Activated T-helper 1 cell treated with anti-CD3 and anti-CD28 coated beads, Interleukin-12 subunit alpha, Interleukin-12 subunit beta, Interleukin-2, Interleukin-4 antibody, amounts not matched to agents 30 ng/mL and 10 ng/mL and 1 ng/mL, durations not matched to agents 14 hours and 24 hours and 36 hours (primary cell): ENCODE data around the gene CCNE1. TPM values are rescaled to one million over a fixed set of nuclear protein-coding genes. Genes with fewer than 3 reads are reported as not detected.

Experiments used
- DNase-seq: peaks from one replicate; pipeline ENCODE4 v3.0.0; 2021; ENCODE audit warnings: low spot score
- H3K27ac Mint-ChIP-seq: one replicate; pipeline ENCODE4 v1.8.0; 2021; ENCODE audit warnings: mild to moderate bottlenecking, mixed read lengths
- H3K27me3 Mint-ChIP-seq: one replicate; pipeline ENCODE4 v1.8.0; 2022; ENCODE audit warnings: mild to moderate bottlenecking, moderate library complexity, mixed read lengths; ENCODE audit not compliant: insufficient read depth
- H3K36me3 Mint-ChIP-seq: one replicate; pipeline ENCODE4 v1.8.0; 2021; ENCODE audit warnings: low read depth, mixed read lengths
- H3K4me1 Mint-ChIP-seq: one replicate; pipeline ENCODE4 v1.8.0; 2021; ENCODE audit warnings: low read depth, mixed read lengths
- H3K4me3 Mint-ChIP-seq: one replicate; pipeline ENCODE4 v1.8.0; 2021; ENCODE audit warnings: mild to moderate bottlenecking, moderate library complexity, mixed read lengths
- H3K9me3 Mint-ChIP-seq: one replicate; pipeline ENCODE4 v1.8.0; 2021; ENCODE audit warnings: mixed read lengths
- intact Hi-C: fragments of 100-400 bp; cut with micrococcal nuclease; formaldehyde crosslinking; loops from one replicate; pipeline ENCODE4 v1.15.1; 2024
- total RNA-seq: library from RNA; stranded (reverse); gene quantifications from 2 replicates; pipeline ENCODE4 v1.2.3, GENCODE V29; 2022

CCNE1 gene
- 55.1 and 58.4 TPM in 2 replicates for total RNA-seq

GRCh38 chr19:29811125-29812079 is at the start of gene CCNE1:
CCNE1 (plus strand) TSS chr19:29811991; CDS start chr19:29812556, 565 bp downstream.
- intact Hi-C loops = loop anchor here (1.0 to 2.0 kb wide), 6 partner anchors 20 to 205 kb away; partner anchors contain the start of genes POP4 and URI1
- Mint-ChIP-seq H3K27me3 (no peaks in the 10 kb centered on the region), H3K9me3 (no peaks in the 10 kb centered on the region), H3K4me3 (peak within 1 kb of the TSS; percentile 97), H3K4me1 (peaks cover 38% of the 10 kb centered on the region), H3K27ac (peak within 1 kb of the TSS; percentile 92), H3K36me3 (peaks cover 24% of the 10 kb centered on the region)
- DNase-seq = peak; percentile 92

GRCh38 chr19:29763196-29763595 is 48.6 kb upstream of the CCNE1 start:
- DNase-seq = no peak
- Mint-ChIP-seq H3K4me1 (no peaks in the 10 kb centered on the region), H3K27me3 (peaks cover 4% of the 10 kb centered on the region), H3K4me3 (no peak overlapping the region), H3K9me3 (no peaks in the 10 kb centered on the region), H3K36me3 (no peaks in the 10 kb centered on the region), H3K27ac (no peak overlapping the region)
- intact Hi-C loops = no loop called here

GRCh38 chr19:29764361-29764760 is 47.4 kb upstream of the CCNE1 start:
- no peaks in the 10 kb centered on the region for H3K36me3 Mint-ChIP-seq
- H3K27ac Mint-ChIP-seq = no peak overlapping the region
- no peaks in the 10 kb centered on the region for H3K9me3 Mint-ChIP-seq
- no peak for DNase-seq
- H3K4me3 Mint-ChIP-seq = no peak overlapping the region
- H3K27me3 Mint-ChIP-seq = peaks cover 4% of the 10 kb centered on the region
- H3K4me1 Mint-ChIP-seq = no peaks in the 10 kb centered on the region
- intact Hi-C loops = no loop called here

- peaks cover 3% of the 10 kb centered on the region for H3K27me3 Mint-ChIP-seq
- H3K4me3 Mint-ChIP-seq = no peak overlapping the region
- intact Hi-C loops = no loop called here
- H3K27ac Mint-ChIP-seq = no peak overlapping the region
- no peak for DNase-seq
- H3K9me3 Mint-ChIP-seq = no peaks in the 10 kb centered on the region
- peaks cover 6% of the 10 kb centered on the region for H3K4me1 Mint-ChIP-seq
- no peaks in the 10 kb centered on the region for H3K36me3 Mint-ChIP-seq
These were observed 45.7 kb upstream of the CCNE1 start for GRCh38 chr19:29766100-29766499.

- Mint-ChIP-seq H3K4me3 (no peak overlapping the region), H3K9me3 (no peaks in the 10 kb centered on the region), H3K27ac (no peak overlapping the region), H3K4me1 (peaks cover 13% of the 10 kb centered on the region), H3K27me3 (peaks cover 2% of the 10 kb centered on the region), H3K36me3 (no peaks in the 10 kb centered on the region)
- intact Hi-C loops = no loop called here
- no peak for DNase-seq
These were observed 44.6 kb upstream of the CCNE1 start for GRCh38 chr19:29767039-29767735.

- no peaks in the 10 kb centered on the region for H3K9me3 Mint-ChIP-seq
- H3K27me3 Mint-ChIP-seq = peaks cover 2% of the 10 kb centered on the region
- H3K4me1 Mint-ChIP-seq = peaks cover 13% of the 10 kb centered on the region
- H3K36me3 Mint-ChIP-seq = no peaks in the 10 kb centered on the region
- no peak for DNase-seq
- intact Hi-C loops = no loop called here
- no peak overlapping the region for H3K27ac Mint-ChIP-seq
- H3K4me3 Mint-ChIP-seq = no peak overlapping the region
These were observed 43.6 kb upstream of the CCNE1 start for GRCh38 chr19:29768166-29768565.

- Mint-ChIP-seq H3K4me1 (peaks cover 13% of the 10 kb centered on the region), H3K9me3 (no peaks in the 10 kb centered on the region), H3K27me3 (peaks cover 2% of the 10 kb centered on the region), H3K27ac (peak overlapping the region; percentile 23), H3K4me3 (no peak overlapping the region), H3K36me3 (no peaks in the 10 kb centered on the region)
- intact Hi-C loops = loop anchor here (5.0 kb wide), 1 partner anchor 38 kb away; no protein-coding TSS in a partner anchor
- DNase-seq = no peak
These were observed 41.8 kb upstream of the CCNE1 start for GRCh38 chr19:29769997-29770396.

GRCh38 chr19:29770648-29771047 is 41.1 kb upstream of the CCNE1 start:
- Mint-ChIP-seq H3K9me3 (no peaks in the 10 kb centered on the region), H3K27ac (no peak overlapping the region), H3K4me1 (peaks cover 13% of the 10 kb centered on the region), H3K27me3 (peaks cover 2% of the 10 kb centered on the region), H3K36me3 (no peaks in the 10 kb centered on the region), H3K4me3 (no peak overlapping the region)
- intact Hi-C loops = loop anchor here (1.0 to 5.0 kb wide), 2 partner anchors 38 to 103 kb away; no protein-coding TSS in a partner anchor
- peak; percentile 13 for DNase-seq

GRCh38 chr19:29771708-29772414 is 39.9 kb upstream of the CCNE1 start:
- peaks cover 2% of the 10 kb centered on the region for H3K27me3 Mint-ChIP-seq
- H3K36me3 Mint-ChIP-seq = no peaks in the 10 kb centered on the region
- no peak for DNase-seq
- H3K27ac Mint-ChIP-seq = no peak overlapping the region
- H3K4me1 Mint-ChIP-seq = peaks cover 13% of the 10 kb centered on the region
- no peaks in the 10 kb centered on the region for H3K9me3 Mint-ChIP-seq
- intact Hi-C loops = loop anchor here (1.0 to 5.0 kb wide), 2 partner anchors 40 to 101 kb away; no protein-coding TSS in a partner anchor
- no peak overlapping the region for H3K4me3 Mint-ChIP-seq

GRCh38 chr19:29772696-29773095 is 39.1 kb upstream of the CCNE1 start:
- intact Hi-C loops = loop anchor here (5.0 kb wide), 1 partner anchor 40 kb away; no protein-coding TSS in a partner anchor
- Mint-ChIP-seq H3K4me3 (no peak overlapping the region), H3K27ac (no peak overlapping the region), H3K27me3 (no peaks in the 10 kb centered on the region), H3K9me3 (no peaks in the 10 kb centered on the region), H3K36me3 (no peaks in the 10 kb centered on the region), H3K4me1 (peaks cover 13% of the 10 kb centered on the region)
- DNase-seq = no peak

- Mint-ChIP-seq H3K4me1 (peaks cover 13% of the 10 kb centered on the region), H3K36me3 (no peaks in the 10 kb centered on the region), H3K4me3 (no peak overlapping the region), H3K27me3 (no peaks in the 10 kb centered on the region), H3K9me3 (no peaks in the 10 kb centered on the region), H3K27ac (no peak overlapping the region)
- intact Hi-C loops = loop anchor here (5.0 kb wide), 1 partner anchor 41 kb away; no protein-coding TSS in a partner anchor
- no peak for DNase-seq
These were observed 38.6 kb upstream of the CCNE1 start for GRCh38 chr19:29773141-29773540.

GRCh38 chr19:29774126-29774525 is 37.7 kb upstream of the CCNE1 start:
- DNase-seq = no peak
- peaks cover 13% of the 10 kb centered on the region for H3K4me1 Mint-ChIP-seq
- no peaks in the 10 kb centered on the region for H3K27me3 Mint-ChIP-seq
- H3K36me3 Mint-ChIP-seq = no peaks in the 10 kb centered on the region
- H3K9me3 Mint-ChIP-seq = no peaks in the 10 kb centered on the region
- intact Hi-C loops = loop anchor here (5.0 kb wide), 1 partner anchor 42 kb away; no protein-coding TSS in a partner anchor
- H3K4me3 Mint-ChIP-seq = no peak overlapping the region
- no peak overlapping the region for H3K27ac Mint-ChIP-seq
